Calu3 (cell line): ENCODE results near the gene KCNH1. TPM values are rescaled to one million over a fixed set of nuclear protein-coding genes. Genes with fewer than 3 reads are reported as not detected.

Source experiments
- BruUV-seq: library from RNA; stranded (reverse); fragments of 400-500 nt; replicated peaks from 2 replicates; lab custom pipeline; 2021; lab: Mats Ljungman, UMichigan
- CTCF ChIA-PET: fragments of 300-600 bp; sonication (Branson Sonifier 250); formaldehyde crosslinking; loops from one replicate; lab custom pipeline; 2022; ENCODE audit warnings: antibody characterized with exemption; lab: Charles Lee
- DNase-seq: peaks from one replicate; pipeline ENCODE4 v3.0.0; 2022
- H3K27ac Mint-ChIP-seq: one replicate; pipeline ENCODE4 v1.8.0; 2022; ENCODE audit warnings: mixed read lengths; ENCODE audit not compliant: unreplicated experiment
- H3K27me3 Mint-ChIP-seq: one replicate; pipeline ENCODE4 v1.8.0; 2022; ENCODE audit warnings: mixed read lengths; ENCODE audit not compliant: unreplicated experiment
- H3K36me3 Mint-ChIP-seq: one replicate; pipeline ENCODE4 v1.8.0; 2022; ENCODE audit warnings: mild to moderate bottlenecking, moderate library complexity, mixed read lengths; ENCODE audit not compliant: insufficient read depth, unreplicated experiment
- H3K4me1 Mint-ChIP-seq: one replicate; pipeline ENCODE4 v1.8.0; 2022; ENCODE audit warnings: mild to moderate bottlenecking, low read depth, mixed read lengths; ENCODE audit not compliant: unreplicated experiment
- H3K4me3 Mint-ChIP-seq: one replicate; pipeline ENCODE4 v1.8.0; 2022; ENCODE audit warnings: mild to moderate bottlenecking, low read depth, moderate library complexity, mixed read lengths; ENCODE audit not compliant: unreplicated experiment
- H3K9me3 Mint-ChIP-seq: one replicate; pipeline ENCODE4 v1.8.0; 2022; ENCODE audit warnings: low read depth, mixed read lengths; ENCODE audit not compliant: unreplicated experiment
- intact Hi-C: fragments of 100-400 bp; cut with micrococcal nuclease; formaldehyde crosslinking; loops from one replicate; pipeline ENCODE4 v1.10.0; 2022; ENCODE audit not compliant: unreplicated experiment
- total RNA-seq: library from RNA; stranded (reverse); gene quantifications from 2 replicates; pipeline ENCODE4 v1.2.3, GENCODE V29; 2022
- TF ChIP-seq, protein P1 (sequence below): fragments of 200-600 bp; IDR thresholded peaks from one replicate; pipeline ENCODE4 v1.8.0; 2022; ENCODE audit warnings: antibody characterized with exemption; ENCODE audit not compliant: unreplicated experiment

KCNH1 gene
- total RNA-seq, 1 experiment from 2014 or later: not detected

DNA sequence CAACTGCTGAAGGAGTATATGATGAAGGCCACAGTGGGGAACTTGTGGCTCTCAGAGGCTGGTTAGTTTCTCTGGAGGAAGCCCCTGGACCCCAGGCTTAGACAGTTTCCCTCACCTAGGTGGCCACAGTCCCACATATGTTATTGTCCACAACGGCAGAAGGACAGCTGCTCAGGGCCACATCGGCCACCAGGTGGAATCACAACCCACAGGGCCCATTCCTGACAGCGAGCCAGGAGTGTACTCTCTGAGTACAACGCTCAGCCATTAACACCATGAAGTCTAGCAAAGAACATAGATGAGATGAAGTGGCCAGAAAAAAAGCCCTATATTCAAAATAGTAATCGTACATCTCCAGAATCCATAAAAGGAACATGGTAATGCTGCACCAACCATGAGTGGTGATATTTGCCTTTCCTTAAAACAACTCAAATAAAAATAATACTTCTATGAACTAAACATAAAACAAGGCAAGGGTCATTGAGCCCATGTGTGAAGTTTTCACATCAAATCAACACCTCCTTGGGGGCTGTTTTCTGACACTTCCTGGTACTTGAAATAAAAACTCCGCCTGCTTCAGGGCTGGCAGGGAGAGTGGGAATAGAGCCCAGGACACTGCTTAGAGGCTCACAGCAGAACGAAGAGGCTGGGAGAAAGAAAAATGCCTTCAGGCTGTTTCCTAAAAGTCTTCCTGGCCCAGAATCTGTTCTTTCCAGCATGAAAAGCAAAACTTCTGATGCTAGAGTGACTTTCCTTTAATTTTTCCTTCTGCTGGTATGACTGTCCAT, 421.9 kb downstream of the KCNH1 start:
- CTCF ChIA-PET: interaction anchor here (1.5 kb wide), 1 partner anchor 424 kb away, joined by 3 read pairs; no protein-coding TSS in a partner anchor
- BruUV-seq: no TSS peak
- Mint-ChIP-seq H3K4me1 (no peaks in the 10 kb centered on the region), H3K9me3 (no peaks in the 10 kb centered on the region), H3K27ac (no peak overlapping the region), H3K36me3 (no peaks in the 10 kb centered on the region), H3K27me3 (peaks cover 54% of the 10 kb centered on the region), H3K4me3 (no peak overlapping the region)
- intact Hi-C loops: loop anchor here (5.0 kb wide), 1 partner anchor 420 kb away; the partner anchor contains the start of gene KCNH1
- peak; percentile 7 for DNase-seq
- TF ChIP-seq, protein P1, sequence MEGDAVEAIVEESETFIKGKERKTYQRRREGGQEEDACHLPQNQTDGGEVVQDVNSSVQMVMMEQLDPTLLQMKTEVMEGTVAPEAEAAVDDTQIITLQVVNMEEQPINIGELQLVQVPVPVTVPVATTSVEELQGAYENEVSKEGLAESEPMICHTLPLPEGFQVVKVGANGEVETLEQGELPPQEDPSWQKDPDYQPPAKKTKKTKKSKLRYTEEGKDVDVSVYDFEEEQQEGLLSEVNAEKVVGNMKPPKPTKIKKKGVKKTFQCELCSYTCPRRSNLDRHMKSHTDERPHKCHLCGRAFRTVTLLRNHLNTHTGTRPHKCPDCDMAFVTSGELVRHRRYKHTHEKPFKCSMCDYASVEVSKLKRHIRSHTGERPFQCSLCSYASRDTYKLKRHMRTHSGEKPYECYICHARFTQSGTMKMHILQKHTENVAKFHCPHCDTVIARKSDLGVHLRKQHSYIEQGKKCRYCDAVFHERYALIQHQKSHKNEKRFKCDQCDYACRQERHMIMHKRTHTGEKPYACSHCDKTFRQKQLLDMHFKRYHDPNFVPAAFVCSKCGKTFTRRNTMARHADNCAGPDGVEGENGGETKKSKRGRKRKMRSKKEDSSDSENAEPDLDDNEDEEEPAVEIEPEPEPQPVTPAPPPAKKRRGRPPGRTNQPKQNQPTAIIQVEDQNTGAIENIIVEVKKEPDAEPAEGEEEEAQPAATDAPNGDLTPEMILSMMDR: peak; percentile 33

DNA sequence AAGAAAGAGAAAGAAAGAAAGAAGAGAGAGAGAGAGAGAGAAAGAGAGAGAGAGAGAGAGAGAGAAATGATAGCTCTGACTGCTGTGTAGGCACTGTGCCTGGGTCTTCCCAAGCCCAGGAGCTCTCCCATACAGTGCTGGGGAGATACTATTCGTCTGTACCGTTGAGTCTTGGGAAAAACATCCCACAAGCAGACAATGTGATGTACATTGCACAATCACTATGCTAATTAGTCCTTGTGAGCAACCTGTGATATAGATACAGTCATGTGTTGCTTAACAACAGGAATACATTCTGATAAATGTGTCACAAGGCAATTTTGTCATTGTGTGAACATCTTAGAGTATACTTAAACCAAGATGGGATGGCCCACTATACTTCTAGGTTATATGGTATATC, 424.2 kb downstream of the KCNH1 start:
- Mint-ChIP-seq H3K9me3 (no peaks in the 10 kb centered on the region), H3K4me3 (no peak overlapping the region), H3K27me3 (peaks cover 52% of the 10 kb centered on the region), H3K27ac (no peak overlapping the region), H3K4me1 (no peaks in the 10 kb centered on the region), H3K36me3 (no peaks in the 10 kb centered on the region)
- intact Hi-C loops: loop anchor here (5.0 kb wide), 1 partner anchor 423 kb away; the partner anchor contains the start of gene KCNH1
- CTCF ChIA-PET: interaction anchor here (0.6 to 0.7 kb wide), 2 partner anchors 57 to 256 kb away, joined by 3 to 6 read pairs; no protein-coding TSS in a partner anchor
- BruUV-seq: no TSS peak
- TF ChIP-seq, protein P1: no peak
- DNase-seq: no peak

DNA sequence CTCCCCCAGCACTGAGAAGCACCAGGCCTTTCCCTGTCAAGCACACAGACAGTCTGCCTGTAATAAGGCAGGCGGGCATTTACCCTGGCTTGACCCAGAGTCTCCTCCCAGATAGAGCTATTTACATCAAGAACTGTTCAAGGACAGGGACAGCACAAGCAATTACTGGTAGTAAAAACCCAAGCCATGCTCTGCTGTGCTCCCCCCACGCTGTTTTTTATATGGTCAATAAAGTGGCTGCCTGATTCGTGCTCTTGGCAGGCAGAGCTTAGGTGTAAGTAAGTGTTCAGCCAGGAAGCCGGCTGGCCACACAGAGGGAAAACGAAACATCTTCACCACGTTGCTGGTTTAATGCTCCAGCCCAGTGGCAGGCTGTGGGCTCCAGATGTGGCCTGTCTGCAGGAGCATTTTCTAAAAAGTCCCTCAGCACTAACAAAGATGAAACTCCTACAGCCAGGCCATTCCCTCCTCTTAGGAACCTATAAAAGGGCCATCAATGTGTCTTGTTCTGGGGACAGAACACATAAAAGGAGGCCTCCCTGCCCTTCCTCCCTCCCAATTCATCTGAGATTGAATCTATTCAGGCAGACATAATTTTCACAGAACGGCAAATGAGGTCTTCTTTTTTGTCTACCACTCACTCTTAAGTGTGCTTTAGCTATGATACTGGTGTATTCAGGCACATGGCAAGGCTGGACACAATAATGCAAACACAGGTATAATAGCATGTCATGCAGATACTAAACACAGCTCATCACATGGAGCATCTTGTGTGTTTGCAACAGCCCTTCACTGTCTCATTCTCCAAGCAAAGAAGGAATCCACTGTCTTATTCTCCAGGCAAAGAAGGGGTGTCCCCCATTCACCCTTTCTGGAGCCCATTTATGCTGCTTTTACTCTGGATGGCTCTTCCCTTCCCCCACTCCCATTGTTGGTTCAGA, 426.4 kb downstream of the KCNH1 start:
- H3K9me3 Mint-ChIP-seq: no peaks in the 10 kb centered on the region
- peaks cover 35% of the 10 kb centered on the region for H3K27me3 Mint-ChIP-seq
- H3K4me1 Mint-ChIP-seq: no peaks in the 10 kb centered on the region
- intact Hi-C loops: no loop called here
- TF ChIP-seq, protein P1: no peak
- no TSS peak for BruUV-seq
- no peaks in the 10 kb centered on the region for H3K36me3 Mint-ChIP-seq
- no peak for DNase-seq
- CTCF ChIA-PET: no interaction called here
- no peak overlapping the region for H3K4me3 Mint-ChIP-seq
- H3K27ac Mint-ChIP-seq: no peak overlapping the region

DNA sequence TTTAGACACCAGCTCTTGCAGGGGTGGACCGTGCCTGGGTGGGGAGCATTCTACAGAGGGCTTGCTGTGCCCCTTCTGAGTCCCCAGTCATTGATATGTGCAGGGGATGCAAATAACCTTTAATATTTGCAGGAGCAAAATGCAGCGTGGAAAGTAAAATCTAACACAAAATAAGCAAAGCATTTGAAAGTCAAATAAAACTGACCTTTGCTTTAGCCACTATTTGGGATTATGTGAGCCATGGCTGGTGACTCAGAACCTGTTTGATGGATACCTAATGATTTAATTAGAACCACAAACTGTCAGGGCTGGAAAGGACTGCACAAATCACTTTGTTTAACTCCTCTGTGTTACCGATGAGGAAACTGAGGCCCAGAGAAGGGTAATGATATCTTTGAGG, 427.7 kb downstream of the KCNH1 start:
- H3K27me3 Mint-ChIP-seq: peaks cover 27% of the 10 kb centered on the region
- H3K9me3 Mint-ChIP-seq: no peaks in the 10 kb centered on the region
- CTCF ChIA-PET: no interaction called here
- intact Hi-C loops: no loop called here
- no peak for DNase-seq
- BruUV-seq: no TSS peak
- no peak overlapping the region for H3K27ac Mint-ChIP-seq
- TF ChIP-seq, protein P1: no peak
- no peaks in the 10 kb centered on the region for H3K36me3 Mint-ChIP-seq
- no peaks in the 10 kb centered on the region for H3K4me1 Mint-ChIP-seq
- H3K4me3 Mint-ChIP-seq: no peak overlapping the region
